Central memory CD8-positive, alpha-beta T cell (primary cell): ENCODE data around the gene EBP.
A peak's percentile ranks its signal among the peaks of the same experiment; 100 is the strongest.
"Not testable (repeated sequence)": the region's sequence is repeated elsewhere in the genome, so short reads cannot be mapped to it uniquely, and the experiment has no call there.

Experiments used
- ATAC-seq: fragments of 150-1000 bp; cut with Tn5 transposase; replicated peaks from 2 replicates; pipeline ENCODE4 v1.10.0; 2022; ENCODE audit warnings: mild to moderate bottlenecking, moderate FRiP score, moderate number of reproducible peaks; ENCODE audit not compliant: poor library complexity, severe bottlenecking; ENCODE audit errors: extremely low read depth
- DNase-seq, 2 donors: peaks; one replicate each; pipeline ENCODE4 v3.0.0; 2021; ENCODE audit warnings: low spot score in 2 of 2
- H3K27ac Mint-ChIP-seq: one replicate; pipeline ENCODE4 v1.8.0; 2022; ENCODE audit warnings: low read depth, mild to moderate bottlenecking, moderate library complexity, mixed read lengths
- H3K27me3 Mint-ChIP-seq: one replicate; pipeline ENCODE4 v1.8.0; 2022; ENCODE audit warnings: mixed read lengths
- H3K36me3 Mint-ChIP-seq: one replicate; pipeline ENCODE4 v1.8.0; 2022; ENCODE audit warnings: mild to moderate bottlenecking, moderate library complexity, mixed read lengths; ENCODE audit not compliant: insufficient read depth
- H3K4me1 Mint-ChIP-seq: one replicate; pipeline ENCODE4 v1.8.0; 2022; ENCODE audit warnings: mixed read lengths
- H3K4me3 Mint-ChIP-seq: one replicate; pipeline ENCODE4 v1.8.0; 2022; ENCODE audit warnings: mild to moderate bottlenecking, moderate library complexity, mixed read lengths
- H3K9me3 Mint-ChIP-seq: one replicate; pipeline ENCODE4 v1.8.0; 2022; ENCODE audit warnings: mixed read lengths

EBP gene

DNA sequence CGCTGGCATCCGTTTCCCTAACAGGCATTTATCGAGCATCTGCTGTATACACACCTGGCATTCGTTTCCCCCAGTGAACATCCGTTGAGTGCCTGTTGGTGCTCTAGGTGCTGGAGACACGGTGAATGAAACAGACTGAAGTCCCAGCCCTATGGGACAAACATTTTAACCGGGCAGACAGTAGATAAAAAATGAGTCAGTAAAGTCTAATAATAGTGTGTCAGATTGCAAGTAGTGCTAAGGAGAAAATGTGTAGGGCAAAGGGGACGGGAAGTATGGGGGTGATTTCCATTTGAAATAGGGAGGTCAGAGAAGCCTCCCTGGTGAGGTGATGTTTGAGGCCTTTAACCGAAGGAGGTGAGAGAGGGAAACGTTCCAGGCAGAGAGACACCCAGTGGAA lies 5.3 kb upstream of the EBP start:
- ATAC-seq: no peak
- no peak for DNase-seq
- H3K4me3 Mint-ChIP-seq: no peak overlapping the region
- H3K4me1 Mint-ChIP-seq: peaks cover 29% of the 10 kb centered on the region
- H3K27ac Mint-ChIP-seq: no peak overlapping the region
- H3K27me3 Mint-ChIP-seq: no peaks in the 10 kb centered on the region
- H3K36me3 Mint-ChIP-seq: peaks cover 15% of the 10 kb centered on the region
- H3K9me3 Mint-ChIP-seq: no peaks in the 10 kb centered on the region

DNA sequence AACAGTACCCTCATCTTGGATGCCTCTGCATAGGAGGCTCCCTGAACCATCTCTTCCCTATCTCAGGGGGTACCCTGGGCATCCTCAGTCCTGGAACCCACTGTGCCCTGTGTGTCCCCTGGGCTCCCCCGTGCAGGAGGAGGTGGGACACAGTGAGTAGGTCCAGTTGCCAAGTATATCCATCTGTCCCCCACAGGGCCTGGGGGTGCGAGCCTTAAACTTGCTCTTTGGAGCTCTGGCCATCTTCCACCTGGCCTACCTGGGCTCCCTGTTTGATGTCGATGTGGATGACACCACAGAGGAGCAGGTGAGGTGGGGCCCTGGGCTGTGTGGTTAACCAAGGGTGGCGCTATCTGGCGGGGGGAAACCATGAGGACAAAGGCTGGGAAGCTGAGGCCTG lies 4.6 kb upstream of the EBP start:
- Mint-ChIP-seq H3K27ac (no peak overlapping the region), H3K36me3 (peaks cover 19% of the 10 kb centered on the region)

DNA sequence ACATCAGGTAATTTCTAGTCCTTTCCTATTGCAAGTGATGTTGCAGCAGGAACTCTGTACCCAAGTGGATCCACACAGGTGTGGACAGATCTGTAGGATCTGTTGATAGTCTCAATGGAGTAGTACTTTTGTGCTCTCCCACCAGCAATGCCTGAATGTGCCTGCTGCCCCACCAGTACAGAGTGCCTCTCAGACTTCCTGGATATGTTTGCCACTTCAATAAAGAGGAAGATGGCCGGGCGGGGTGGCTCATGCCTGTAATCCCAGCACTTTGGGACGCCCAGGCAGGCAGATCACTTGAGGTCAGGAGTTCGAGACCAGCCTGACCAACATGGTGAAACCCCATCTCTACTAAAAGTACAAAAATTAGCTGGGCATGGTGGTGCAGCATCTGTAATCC lies 2.1 kb upstream of the EBP start:
- DNase-seq, H3K9me3 Mint-ChIP-seq, ATAC-seq, H3K27ac Mint-ChIP-seq, H3K27me3 Mint-ChIP-seq, H3K4me3 Mint-ChIP-seq: not testable (repeated sequence)
- Mint-ChIP-seq H3K4me1 (peaks cover 28% of the 10 kb centered on the region), H3K36me3 (peaks cover 19% of the 10 kb centered on the region)

More for the DNA sequence above, 4.6 kb upstream of the EBP start:
- Mint-ChIP-seq H3K4me1 (peaks cover 28% of the 10 kb centered on the region), H3K9me3 (no peaks in the 10 kb centered on the region), H3K27me3 (no peaks in the 10 kb centered on the region), H3K4me3 (no peak overlapping the region)
- no peak for DNase-seq
- ATAC-seq: no peak

DNA sequence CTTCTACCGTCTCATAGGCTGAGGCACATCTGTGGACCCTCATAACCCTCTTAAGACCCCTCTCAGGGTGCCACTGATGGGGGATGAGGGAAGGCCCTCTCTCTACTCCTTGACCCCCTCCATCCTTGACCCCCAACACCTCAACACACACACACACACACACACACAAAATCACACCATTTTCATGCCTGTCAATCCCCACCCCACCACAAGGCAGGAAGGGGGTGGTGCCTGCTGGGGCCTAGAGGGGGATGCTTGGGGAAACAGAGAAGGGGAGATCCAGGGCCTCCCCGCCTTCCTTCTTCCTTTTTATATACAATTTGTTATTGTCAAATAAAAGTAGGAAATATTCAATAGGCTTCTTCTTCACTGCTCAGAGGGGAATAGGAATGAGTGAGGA lies 1.2 kb upstream of the EBP start:
- ATAC-seq (no peak), DNase-seq (no peak)
- H3K9me3 Mint-ChIP-seq: no peaks in the 10 kb centered on the region
- H3K27ac Mint-ChIP-seq: peak overlapping the region; percentile 95
- peaks cover 24% of the 10 kb centered on the region for H3K4me1 Mint-ChIP-seq
- peak overlapping the region; percentile 84 for H3K4me3 Mint-ChIP-seq
- H3K36me3 Mint-ChIP-seq: peaks cover 18% of the 10 kb centered on the region
- H3K27me3 Mint-ChIP-seq: no peaks in the 10 kb centered on the region

DNA sequence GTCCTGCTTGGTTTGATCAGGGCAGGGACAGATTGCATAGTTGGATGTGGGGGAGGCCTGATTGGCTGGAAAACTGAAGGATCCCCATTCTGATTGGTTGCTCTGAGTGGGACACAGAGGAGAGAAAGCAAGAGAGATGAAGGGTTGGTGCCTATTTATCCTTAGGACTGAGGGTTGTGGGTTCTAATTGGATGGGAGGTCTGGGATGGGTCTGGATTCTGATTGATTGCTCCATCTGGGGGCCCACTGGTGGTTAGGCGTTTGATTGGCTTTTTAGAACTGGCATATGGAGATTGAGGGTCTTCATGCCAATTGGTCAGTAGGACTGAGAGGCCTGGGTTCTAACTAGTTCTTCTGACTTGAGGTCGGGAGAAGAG lies 644 bp upstream of the EBP start:
- Mint-ChIP-seq H3K36me3 (peaks cover 22% of the 10 kb centered on the region), H3K4me3 (peak overlapping the region; percentile 84), H3K27me3 (no peaks in the 10 kb centered on the region), H3K27ac (peak overlapping the region; percentile 95), H3K4me1 (peaks cover 24% of the 10 kb centered on the region), H3K9me3 (no peaks in the 10 kb centered on the region)
- DNase-seq (no peak), ATAC-seq (no peak)

DNA sequence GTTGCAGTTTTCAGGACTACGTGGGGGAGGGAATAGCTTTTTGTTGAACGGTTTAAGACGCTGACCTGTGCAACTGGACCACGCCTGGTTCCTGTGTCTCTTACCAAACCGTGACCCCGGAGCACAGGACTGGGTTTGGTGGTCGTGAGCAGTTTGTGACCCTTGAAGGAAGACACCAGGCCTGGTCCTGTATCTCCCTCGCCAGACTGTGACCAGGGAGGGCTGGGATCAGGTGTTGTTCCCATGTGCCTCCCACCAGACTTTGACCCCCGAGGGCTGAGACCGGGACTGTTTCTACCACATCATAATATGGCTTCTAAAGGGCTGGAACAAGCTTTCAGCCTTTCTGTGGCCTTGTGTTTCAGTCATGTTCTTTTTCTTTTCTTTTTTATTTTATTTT lies 683 bp downstream of the EBP start:
- H3K4me3 Mint-ChIP-seq: peak overlapping the region; percentile 84
- ATAC-seq (no peak), DNase-seq (no peak)
- peaks cover 19% of the 10 kb centered on the region for H3K4me1 Mint-ChIP-seq
- peak overlapping the region; percentile 95 for H3K27ac Mint-ChIP-seq
- no peaks in the 10 kb centered on the region for H3K9me3 Mint-ChIP-seq
- H3K36me3 Mint-ChIP-seq: peaks cover 27% of the 10 kb centered on the region
- no peaks in the 10 kb centered on the region for H3K27me3 Mint-ChIP-seq

DNA sequence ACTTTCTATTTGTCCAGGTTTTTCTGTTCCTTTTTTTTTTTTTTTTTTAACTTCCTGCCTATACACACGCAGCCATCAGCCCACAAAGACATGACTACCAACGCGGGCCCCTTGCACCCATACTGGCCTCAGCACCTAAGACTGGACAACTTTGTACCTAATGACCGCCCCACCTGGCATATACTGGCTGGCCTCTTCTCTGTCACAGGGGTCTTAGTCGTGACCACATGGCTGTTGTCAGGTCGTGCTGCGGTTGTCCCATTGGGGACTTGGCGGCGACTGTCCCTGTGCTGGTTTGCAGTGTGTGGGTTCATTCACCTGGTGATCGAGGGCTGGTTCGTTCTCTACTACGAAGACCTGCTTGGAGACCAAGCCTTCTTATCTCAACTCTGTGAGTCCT lies 2.1 kb downstream of the EBP start:
- Mint-ChIP-seq H3K27ac (no peak overlapping the region), H3K4me3 (peak overlapping the region; percentile 60), H3K9me3 (no peaks in the 10 kb centered on the region), H3K4me1 (peaks cover 19% of the 10 kb centered on the region), H3K27me3 (no peaks in the 10 kb centered on the region), H3K36me3 (peaks cover 39% of the 10 kb centered on the region)
- ATAC-seq (no peak), DNase-seq (no peak)

DNA sequence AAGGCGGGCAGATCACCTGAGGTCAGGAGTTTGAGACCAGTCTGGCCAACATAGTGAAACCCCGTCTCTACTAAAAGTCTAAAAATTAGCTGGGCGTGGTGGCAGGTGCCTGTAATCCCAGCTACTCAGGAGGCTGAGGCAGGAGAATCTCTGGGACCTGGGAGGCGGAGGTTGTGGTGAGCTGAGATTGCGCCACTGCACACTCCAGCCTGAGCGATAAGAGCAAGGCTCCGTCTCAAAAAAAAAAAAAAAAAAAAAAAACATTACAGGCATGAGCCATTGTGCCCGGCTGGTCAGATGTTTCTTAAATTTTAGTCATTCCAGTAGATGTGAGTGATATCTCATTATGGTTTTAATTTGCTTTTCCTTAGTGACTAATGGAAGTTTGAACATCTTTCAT lies 4.2 kb downstream of the EBP start:
- not testable (repeated sequence) for ATAC-seq, H3K4me3 Mint-ChIP-seq

DNA sequence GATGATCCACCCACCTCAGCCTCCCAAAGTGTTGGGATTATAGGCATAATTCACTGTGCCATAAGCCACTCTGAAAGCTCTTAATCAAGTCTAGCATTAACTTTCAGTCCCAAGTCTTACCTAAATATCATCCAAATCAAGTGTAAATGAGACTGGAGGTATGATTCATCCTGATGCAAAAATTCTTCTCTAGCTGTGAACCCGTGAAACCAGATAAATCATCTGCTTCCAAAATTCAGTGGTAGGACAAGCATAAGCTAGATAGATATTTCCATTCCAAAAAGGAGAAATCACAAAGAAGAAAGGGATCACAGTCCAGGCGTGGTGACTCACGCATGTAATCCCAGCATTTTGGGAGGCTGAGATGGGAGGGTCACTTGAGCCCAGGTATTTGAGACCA lies 9.1 kb downstream of the EBP start:
- H3K27ac Mint-ChIP-seq: no peak overlapping the region

More for the DNA sequence above, 4.2 kb downstream of the EBP start:
- H3K27me3 Mint-ChIP-seq, DNase-seq, H3K9me3 Mint-ChIP-seq, H3K27ac Mint-ChIP-seq: not testable (repeated sequence)
- H3K4me1 Mint-ChIP-seq: peaks cover 12% of the 10 kb centered on the region
- peaks cover 38% of the 10 kb centered on the region for H3K36me3 Mint-ChIP-seq

DNA sequence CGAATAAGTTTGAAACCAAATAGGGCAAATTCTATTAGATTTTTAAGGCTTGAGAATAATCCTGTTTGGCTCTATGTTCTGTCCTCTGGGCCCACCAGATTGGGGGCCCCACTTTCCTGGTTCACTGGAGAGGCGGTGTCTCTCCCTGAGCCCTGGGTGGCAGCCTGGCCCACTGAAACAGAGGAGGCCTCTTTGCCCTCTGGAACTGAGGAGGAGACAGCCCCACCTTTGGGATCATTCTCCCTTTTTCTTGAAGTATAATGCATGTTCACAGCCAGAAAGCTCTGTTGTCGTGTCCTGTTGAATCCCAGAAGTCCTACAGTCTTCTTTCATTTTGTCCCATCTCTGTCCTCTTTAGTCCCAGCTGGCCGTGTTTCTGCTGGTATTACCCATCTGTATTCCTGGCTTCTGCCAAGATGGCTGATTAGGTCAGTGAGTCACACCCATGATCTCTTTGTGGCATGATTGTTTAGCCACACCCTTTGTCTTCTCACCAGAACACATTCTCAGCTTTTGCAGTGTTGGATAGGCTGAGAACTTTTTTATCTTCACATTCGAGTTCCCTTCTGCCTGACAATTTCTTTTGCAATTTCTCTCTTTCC lies 9.9 kb downstream of the EBP start:
- H3K36me3 Mint-ChIP-seq: peaks cover 19% of the 10 kb centered on the region

More for the DNA sequence above, 9.1 kb downstream of the EBP start:
- H3K9me3 Mint-ChIP-seq: no peaks in the 10 kb centered on the region
- DNase-seq: no peak
- no peaks in the 10 kb centered on the region for H3K27me3 Mint-ChIP-seq
- H3K4me3 Mint-ChIP-seq: no peak overlapping the region
- no peak for ATAC-seq
- H3K36me3 Mint-ChIP-seq: peaks cover 22% of the 10 kb centered on the region
- peaks cover 16% of the 10 kb centered on the region for H3K4me1 Mint-ChIP-seq

DNA sequence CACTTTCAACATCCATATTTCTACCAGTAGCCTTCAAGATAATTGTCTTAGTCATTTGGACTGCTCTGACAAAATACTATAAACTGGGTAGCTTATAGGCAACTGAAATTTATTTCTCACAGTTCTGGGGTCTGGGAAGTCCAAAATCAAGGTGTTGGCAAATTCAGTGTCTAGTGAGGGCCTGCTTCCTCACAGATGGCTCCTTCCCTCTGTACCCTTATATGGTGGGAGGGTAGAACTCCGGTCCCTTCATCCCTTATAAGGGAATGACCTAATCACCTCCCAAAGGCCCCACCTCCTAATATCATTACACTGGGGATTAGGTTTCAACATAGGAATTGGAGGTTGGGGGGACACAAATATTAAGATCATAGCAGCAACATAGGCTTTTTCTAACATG lies 10.6 kb downstream of the EBP start:
- no peak for DNase-seq
- H3K27me3 Mint-ChIP-seq: no peaks in the 10 kb centered on the region
- ATAC-seq: no peak
- peak overlapping the region; percentile 89 for H3K27ac Mint-ChIP-seq
- H3K36me3 Mint-ChIP-seq: peaks cover 15% of the 10 kb centered on the region
- peak overlapping the region; percentile 8 for H3K4me3 Mint-ChIP-seq
- H3K4me1 Mint-ChIP-seq: peaks cover 10% of the 10 kb centered on the region
- H3K9me3 Mint-ChIP-seq: no peaks in the 10 kb centered on the region

More for the DNA sequence above, 9.9 kb downstream of the EBP start:
- Mint-ChIP-seq H3K27ac (peak overlapping the region; percentile 89), H3K4me1 (peaks cover 14% of the 10 kb centered on the region), H3K27me3 (no peaks in the 10 kb centered on the region), H3K9me3 (no peaks in the 10 kb centered on the region), H3K4me3 (peak overlapping the region; percentile 8)
- DNase-seq (no peak), ATAC-seq (no peak)

DNA sequence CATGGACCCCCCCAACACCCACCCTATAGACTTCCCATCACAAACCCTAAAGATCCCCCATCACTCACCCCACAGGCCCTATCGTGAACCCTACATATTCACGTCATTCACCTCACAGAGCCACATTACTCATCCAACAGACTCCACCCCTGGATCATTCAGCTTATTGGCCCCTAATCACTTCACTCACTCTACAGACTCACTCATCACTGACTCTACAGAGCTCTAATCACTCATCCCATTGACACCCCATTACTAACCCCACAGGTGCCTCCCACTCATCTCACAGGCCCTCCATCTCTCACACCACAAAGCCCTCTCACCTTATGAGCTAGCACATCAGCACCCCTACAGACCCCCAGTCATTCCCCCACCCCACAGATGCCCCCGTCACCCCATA lies 11.6 kb downstream of the EBP start:
- Mint-ChIP-seq H3K4me3 (no peak overlapping the region), H3K4me1 (peaks cover 10% of the 10 kb centered on the region), H3K27ac (no peak overlapping the region), H3K27me3 (no peaks in the 10 kb centered on the region), H3K9me3 (no peaks in the 10 kb centered on the region), H3K36me3 (peaks cover 6% of the 10 kb centered on the region)
- ATAC-seq (no peak), DNase-seq (no peak)

DNA sequence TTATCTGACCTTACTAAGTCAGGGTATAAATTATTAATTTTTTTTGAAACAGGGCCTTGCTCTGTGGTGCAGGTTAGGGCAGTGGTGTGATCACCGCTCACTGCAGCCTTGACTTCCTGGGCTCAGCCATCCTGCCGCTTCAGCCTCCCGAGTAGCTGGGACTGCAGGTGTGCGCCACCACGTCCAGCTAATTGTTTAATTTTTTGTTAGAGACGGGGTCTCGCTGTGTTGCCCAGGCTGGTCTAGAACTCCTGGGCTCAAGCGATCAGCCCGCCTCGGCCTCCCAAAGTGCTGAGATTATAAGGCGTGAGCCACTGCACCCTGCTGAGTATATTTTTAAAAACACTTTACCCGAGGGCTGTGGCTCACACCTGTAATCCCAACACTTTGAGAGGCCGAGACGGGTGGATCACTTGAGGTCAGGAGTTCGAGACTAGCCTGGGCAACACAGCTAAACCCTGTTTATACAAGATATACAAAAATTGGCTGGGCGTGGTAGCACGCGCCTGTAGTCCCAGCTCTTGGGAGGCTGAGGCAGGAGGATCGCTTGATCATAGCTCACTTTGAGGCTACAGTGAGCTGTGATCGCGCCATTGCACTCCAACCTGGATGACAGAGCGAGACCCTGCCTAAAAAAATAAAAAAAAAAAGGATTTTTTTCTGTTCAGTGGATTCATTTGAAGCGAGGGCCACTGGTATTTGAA lies 17.2 kb downstream of the EBP start:
- H3K9me3 Mint-ChIP-seq: no peaks in the 10 kb centered on the region
- ATAC-seq: no peak
- peak overlapping the region; percentile 83 for H3K4me3 Mint-ChIP-seq
- no peak for DNase-seq
- H3K27ac Mint-ChIP-seq: peak overlapping the region; percentile 89
- H3K36me3 Mint-ChIP-seq: peaks cover 23% of the 10 kb centered on the region
- H3K27me3 Mint-ChIP-seq: no peaks in the 10 kb centered on the region
- H3K4me1 Mint-ChIP-seq: peaks cover 16% of the 10 kb centered on the region
